Endothelial cell of umbilical vein (primary cell): ENCODE data around the gene BCL11A. TPM values are rescaled to one million over a fixed set of nuclear protein-coding genes. Genes with fewer than 3 reads are reported as not detected.

Experiments used
- BruUV-seq: library from RNA; stranded (reverse); fragments of 400-500 nt; replicated peaks from 2 replicates; lab custom pipeline; 2021; lab: Mats Ljungman, UMichigan
- CTCF ChIA-PET: fragments of 300-600, 350-600 bp; sonication (Branson Sonifier 250); formaldehyde crosslinking; loops from one replicate; lab custom pipeline; 2021; ENCODE audit warnings: antibody characterized with exemption, inconsistent platforms; lab: Charles Lee
- POLR2A ChIA-PET: fragments of 300-600, 350-600 bp; sonication (Branson Sonifier 250); formaldehyde crosslinking; loops from one replicate; lab custom pipeline; 2021; ENCODE audit warnings: antibody characterized with exemption, inconsistent platforms; lab: Charles Lee
- DNase-seq: peaks from one replicate; pipeline ENCODE4 v3.0.0-alpha.2; 2011; ENCODE audit warnings: low read depth, low spot score
- FAIRE-seq: peaks from 2 replicates; lab custom pipeline; 2011; peaks lifted over from hg19 to GRCh38; lab: Jason Lieb, UNC
- H2AFZ ChIP-seq: 2 replicates; pipeline ENCODE4 v1.6.0; 2012; ENCODE audit warnings: low read depth, low read length, control low read depth, inconsistent platforms
- H3K27ac ChIP-seq: 2 replicates; pipeline ENCODE4 v1.5.1; 2011; ENCODE audit warnings: low read depth, mild to moderate bottlenecking, control low read depth, low read length, moderate library complexity; ENCODE audit not compliant: insufficient read depth
- H3K27me3 ChIP-seq, 2 experiments: 2 replicates each; pipeline versions ENCODE4 v1.6.0 to v1.6.1; 2011; ENCODE audit warnings: low read length in 2 of 2, mixed read lengths in 1 of 2; ENCODE audit not compliant: control insufficient read depth in 2 of 2, insufficient read depth in 2 of 2
- H3K36me3 ChIP-seq, 2 experiments: 2 replicates in 1 of 2; 3 replicates in 1 of 2; pipeline ENCODE4 v1.5.1; 2011; ENCODE audit warnings: low read length in 2 of 2, mild to moderate bottlenecking in 1 of 2, moderate library complexity in 1 of 2; ENCODE audit not compliant: control insufficient read depth in 2 of 2, insufficient read depth in 2 of 2; ENCODE audit errors: extremely low read depth in 1 of 2
- H3K4me1 ChIP-seq: 3 replicates; pipeline ENCODE4 v1.5.1; 2011; ENCODE audit warnings: mild to moderate bottlenecking, low read length; ENCODE audit not compliant: control insufficient read depth, insufficient read depth; ENCODE audit errors: extremely low read depth
- H3K4me2 ChIP-seq: 2 replicates; pipeline ENCODE4 v1.6.1; 2011; ENCODE audit warnings: low read length, control low read depth, mixed read lengths; ENCODE audit not compliant: insufficient read depth
- H3K4me3 ChIP-seq, 3 experiments: fragments of 200-600 bp in 1 of 3; sonication (generic), shearing (Covaris generic) in 1 of 3; replicated peaks in 1 of 3; 2 replicates each; pipeline ENCODE4 v1.5.1; 2011 to 2016; ENCODE audit warnings: control low read depth in 3 of 3, low read length in 3 of 3, mild to moderate bottlenecking in 2 of 3, inconsistent platforms in 1 of 3, low read depth in 1 of 3, moderate library complexity in 1 of 3; ENCODE audit not compliant: insufficient read depth in 1 of 3
- H3K79me2 ChIP-seq: 2 replicates; pipeline ENCODE4 v1.6.0; 2012; ENCODE audit warnings: low read length, inconsistent platforms; ENCODE audit not compliant: control insufficient read depth, insufficient read depth
- H3K9ac ChIP-seq: replicated peaks from 2 replicates; pipeline ENCODE3; 2011; ENCODE audit warnings: low read length, control low read depth; ENCODE audit not compliant: insufficient read depth; ENCODE audit errors: extremely low read depth
- H3K9me1 ChIP-seq: replicated peaks from 3 replicates; pipeline ENCODE4 v1.6.0; 2011; ENCODE audit warnings: mild to moderate bottlenecking, low read length; ENCODE audit not compliant: control insufficient read depth, insufficient read depth; ENCODE audit errors: extremely low read depth
- H3K9me3 ChIP-seq: replicated peaks from 2 replicates; pipeline ENCODE4 v1.5.1; 2012; ENCODE audit warnings: low read length, inconsistent platforms; ENCODE audit not compliant: control insufficient read depth, insufficient read depth
- H4K20me1 ChIP-seq: replicated peaks from 2 replicates; pipeline ENCODE3; 2011; ENCODE audit warnings: mild to moderate bottlenecking, low read length; ENCODE audit not compliant: control insufficient read depth, insufficient read depth; ENCODE audit errors: extremely low read depth
- CTCF ChIP-seq, 2 donors: IDR thresholded peaks; 1 replicate in 1 of 2; 2 replicates in 1 of 2; pipeline ENCODE4 v1.5.1; 2011; ENCODE audit warnings: low read length in 2 of 2, mild to moderate bottlenecking in 2 of 2, moderate library complexity in 2 of 2, control low read depth in 1 of 2, inconsistent platforms in 1 of 2, low read depth in 1 of 2; ENCODE audit not compliant: insufficient read depth in 1 of 2; ENCODE audit errors: extremely low read depth in 1 of 2
- EZH2 ChIP-seq: IDR thresholded peaks from 2 replicates; pipeline ENCODE4 v1.6.1; 2012; ENCODE audit warnings: borderline replicate concordance, low read depth, mild to moderate bottlenecking, moderate library complexity, low read length, inconsistent platforms; ENCODE audit not compliant: severe bottlenecking
- FOS ChIP-seq: IDR thresholded peaks from 2 replicates; pipeline ENCODE4 v1.6.1; 2011; ENCODE audit warnings: mild to moderate bottlenecking, low read length, moderate library complexity, borderline replicate concordance; ENCODE audit not compliant: insufficient read depth
- GATA2 ChIP-seq: IDR thresholded peaks from 2 replicates; pipeline ENCODE4 v1.7.0; 2011; ENCODE audit warnings: low read depth, mild to moderate bottlenecking, moderate library complexity, mixed read lengths, low read length; ENCODE audit not compliant: insufficient read length, insufficient read depth
- JUN ChIP-seq: IDR thresholded peaks from 2 replicates; pipeline ENCODE4 v1.6.1; 2011; ENCODE audit warnings: borderline replicate concordance, low read depth; ENCODE audit not compliant: insufficient read length, insufficient read depth
- MAX ChIP-seq: IDR thresholded peaks from 2 replicates; pipeline ENCODE4 v1.6.1; 2011; ENCODE audit not compliant: insufficient read depth, insufficient read length
- MYC ChIP-seq: IDR thresholded peaks from one replicate; pipeline ENCODE4 v1.6.1; 2011; ENCODE audit warnings: mild to moderate bottlenecking, low read depth, low read length
- POLR2A ChIP-seq: IDR thresholded peaks from 2 replicates; pipeline ENCODE4 v1.6.1; 2012; ENCODE audit warnings: low read depth, mild to moderate bottlenecking, control low read depth, low read length
- POLR2AphosphoS5 ChIP-seq: IDR thresholded peaks from 2 replicates; pipeline ENCODE4 v1.6.1; 2012; ENCODE audit warnings: low read depth, mild to moderate bottlenecking, control low read depth, low read length, moderate library complexity; ENCODE audit not compliant: insufficient read depth
- dilution Hi-C: fragments of 300-500 bp; cut with MboI; formaldehyde crosslinking; loops from one replicate; pipeline ENCODE4 v1.15.0; 2019; ENCODE audit warnings: low sequenced_read_pairs; ENCODE audit not compliant: extremely low pct_ligation_motif_present
- intact Hi-C: fragments of 100-400 bp; cut with micrococcal nuclease; formaldehyde crosslinking; loops from one replicate; pipeline ENCODE4 v1.10.0; 2022
- polyA plus RNA-seq, 4 experiments: library from polyadenylated mRNA; depleted of rRNA in 3 of 4; stranded (reverse) in 3 of 4; unstranded in 1 of 4; fragments of >200 nt; gene quantifications; 2 replicates each; pipeline versions ENCODE4 v1.2.1 to v1.2.3, GENCODE V29; 2011 to 2012; ENCODE audit warnings: missing spikeins in 1 of 4
- total RNA-seq: library from RNA; stranded (reverse); gene quantifications from 2 replicates; pipeline ENCODE4 v1.2.3, GENCODE V29; 2021

BCL11A gene
- total and polyA plus RNA-seq, 2 donors (not counting 3 experiments of a cell fraction or from before 2014, with no cell fraction given): 0.12 to 0.88 TPM

- no peaks in the 10 kb centered on the region for H3K79me2 ChIP-seq
- H3K4me3 ChIP-seq: no peak overlapping the region
- dilution Hi-C loops (no loop called here), intact Hi-C loops (no loop called here)
- FAIRE-seq (no peak), DNase-seq (no peak)
- no peak overlapping the region for H3K4me2 ChIP-seq
- no peaks in the 10 kb centered on the region for H3K27me3 ChIP-seq
- H2AFZ ChIP-seq: no peak overlapping the region
- ChIA-PET CTCF (no interaction called here), POLR2A (no interaction called here)
- TF ChIP-seq JUN (no peak), CTCF (IDR thresholded peaks at IDR 0.05; ENCODE audit: extremely low read depth in 1 of 2, insufficient read depth in 1 of 2, low read depth in 1 of 2, low read length in 2 of 2) (no peak), MAX (no peak), GATA2 (no peak), MYC (no peak), EZH2 (no peak), POLR2AphosphoS5 (no peak), POLR2A (no peak), FOS (no peak)
- no peak overlapping the region for H3K9ac ChIP-seq
- no peak overlapping the region for H3K27ac ChIP-seq
- H3K9me3 ChIP-seq: no peaks in the 10 kb centered on the region
- H3K36me3 ChIP-seq: no peaks in the 10 kb centered on the region
- H3K9me1 ChIP-seq: no peaks in the 10 kb centered on the region
- no peaks in the 10 kb centered on the region for H4K20me1 ChIP-seq
- no TSS peak for BruUV-seq
- no peaks in the 10 kb centered on the region for H3K4me1 ChIP-seq
Measured at GRCh38 chr2:60479226-60480088, 74.0 kb downstream of the BCL11A start.
